SK-N-MC (cell line): Measurements from ENCODE around the gene ANKRD39.

ENCODE experiments used
- EZH2 ChIP-seq: fragments of 200-600 bp; sonication (generic); IDR thresholded peaks from one replicate; pipeline ENCODE4 v1.6.1; 2017; ENCODE audit warnings: antibody characterized with exemption
- POLR2AphosphoS5 ChIP-seq: IDR thresholded peaks from 2 replicates; pipeline ENCODE4 v1.6.1; 2012; ENCODE audit warnings: mild to moderate bottlenecking, low read depth, low read length, borderline replicate concordance

GRCh38 chr2:96903815-96904214 is 46.0 kb upstream of the ANKRD39 start:
- TF ChIP-seq POLR2AphosphoS5 (no peak), EZH2 (no peak)
